ENCODE results near the gene EXTL1.

- TF ChIP-seq, protein P1, sequence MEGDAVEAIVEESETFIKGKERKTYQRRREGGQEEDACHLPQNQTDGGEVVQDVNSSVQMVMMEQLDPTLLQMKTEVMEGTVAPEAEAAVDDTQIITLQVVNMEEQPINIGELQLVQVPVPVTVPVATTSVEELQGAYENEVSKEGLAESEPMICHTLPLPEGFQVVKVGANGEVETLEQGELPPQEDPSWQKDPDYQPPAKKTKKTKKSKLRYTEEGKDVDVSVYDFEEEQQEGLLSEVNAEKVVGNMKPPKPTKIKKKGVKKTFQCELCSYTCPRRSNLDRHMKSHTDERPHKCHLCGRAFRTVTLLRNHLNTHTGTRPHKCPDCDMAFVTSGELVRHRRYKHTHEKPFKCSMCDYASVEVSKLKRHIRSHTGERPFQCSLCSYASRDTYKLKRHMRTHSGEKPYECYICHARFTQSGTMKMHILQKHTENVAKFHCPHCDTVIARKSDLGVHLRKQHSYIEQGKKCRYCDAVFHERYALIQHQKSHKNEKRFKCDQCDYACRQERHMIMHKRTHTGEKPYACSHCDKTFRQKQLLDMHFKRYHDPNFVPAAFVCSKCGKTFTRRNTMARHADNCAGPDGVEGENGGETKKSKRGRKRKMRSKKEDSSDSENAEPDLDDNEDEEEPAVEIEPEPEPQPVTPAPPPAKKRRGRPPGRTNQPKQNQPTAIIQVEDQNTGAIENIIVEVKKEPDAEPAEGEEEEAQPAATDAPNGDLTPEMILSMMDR (IDR thresholded peaks at IDR 0.05; ENCODE audit: insufficient read depth, low read depth, low read length) = no peak
- TF ChIP-seq EZH2 (IDR thresholded peaks at IDR 0.05; ENCODE audit: insufficient read depth, low read length) = no peak
These were observed 45.3 kb downstream of the EXTL1 start for GRCh38 chr1:26066857-26067256.
